Activated T-cell treated with anti-CD3 and anti-CD28 coated beads, Interleukin-2, amount 50 U/mL, for 1 hour (primary cell): Measurements from ENCODE around the gene CIROP.

ENCODE experiments used
- DNase-seq: peaks from one replicate; pipeline ENCODE4 v3.0.0-alpha.2; 2020

CIROP gene

GRCh38 chr14:23129759-23130316 lies 25.0 kb upstream of the CIROP start:
- no peak for DNase-seq

DNA sequence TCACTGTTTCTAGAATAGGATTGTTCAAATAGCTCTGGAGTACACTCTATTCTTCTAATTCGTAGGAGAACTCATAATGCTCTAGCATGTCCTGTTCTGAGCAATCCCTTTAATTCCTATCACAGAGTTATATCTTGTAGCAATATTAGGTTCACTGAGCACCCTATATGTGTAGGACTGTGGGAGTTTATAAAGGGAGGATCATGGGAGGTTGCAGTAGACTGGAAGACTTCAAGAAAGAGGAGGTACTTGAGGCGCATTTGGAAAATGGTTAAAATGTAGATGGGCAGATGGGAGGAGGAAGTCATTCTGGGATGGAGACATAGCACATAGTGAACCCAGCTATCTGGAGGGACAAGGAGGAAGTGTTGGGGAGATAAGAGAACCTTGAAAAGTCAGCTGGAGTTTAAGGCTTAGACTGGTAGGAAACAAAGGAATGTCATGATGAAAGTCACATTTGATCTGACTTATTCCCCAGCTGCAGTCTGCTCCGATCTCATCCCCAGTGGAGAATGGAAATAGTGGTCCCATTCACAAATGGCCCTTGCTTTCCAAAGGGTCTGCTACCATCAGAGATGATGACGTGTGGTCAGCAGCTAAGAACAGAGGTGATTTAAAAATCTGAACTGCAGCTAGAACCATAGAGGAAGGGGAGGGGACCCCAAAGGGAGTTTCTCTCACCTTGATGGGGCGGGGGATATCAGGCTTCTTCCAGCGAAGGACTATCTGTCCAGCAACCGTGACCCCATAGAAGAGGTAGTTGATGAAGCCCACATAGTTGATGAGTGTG lies 24.4 kb upstream of the CIROP start:
- no peak for DNase-seq

DNA sequence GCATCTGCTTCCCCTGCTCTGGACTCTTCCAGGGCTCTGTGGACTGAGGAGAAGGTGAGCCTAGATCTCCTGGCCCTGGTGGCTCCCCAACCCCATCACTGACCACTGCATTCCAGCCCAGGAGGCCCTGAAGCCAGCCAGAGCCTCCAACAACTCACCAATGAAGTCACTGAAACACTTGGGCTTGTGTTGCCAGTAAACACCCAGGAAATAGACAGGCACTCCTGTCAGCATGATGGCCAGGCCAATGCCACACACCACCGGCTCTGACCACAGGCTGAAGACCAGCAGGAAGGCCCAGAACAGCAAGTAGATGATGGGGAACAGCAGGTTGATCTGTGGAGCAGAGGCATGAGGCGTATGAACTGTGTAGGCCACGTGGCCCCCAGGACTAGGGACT lies 23.1 kb upstream of the CIROP start:
- DNase-seq: no peak

DNA sequence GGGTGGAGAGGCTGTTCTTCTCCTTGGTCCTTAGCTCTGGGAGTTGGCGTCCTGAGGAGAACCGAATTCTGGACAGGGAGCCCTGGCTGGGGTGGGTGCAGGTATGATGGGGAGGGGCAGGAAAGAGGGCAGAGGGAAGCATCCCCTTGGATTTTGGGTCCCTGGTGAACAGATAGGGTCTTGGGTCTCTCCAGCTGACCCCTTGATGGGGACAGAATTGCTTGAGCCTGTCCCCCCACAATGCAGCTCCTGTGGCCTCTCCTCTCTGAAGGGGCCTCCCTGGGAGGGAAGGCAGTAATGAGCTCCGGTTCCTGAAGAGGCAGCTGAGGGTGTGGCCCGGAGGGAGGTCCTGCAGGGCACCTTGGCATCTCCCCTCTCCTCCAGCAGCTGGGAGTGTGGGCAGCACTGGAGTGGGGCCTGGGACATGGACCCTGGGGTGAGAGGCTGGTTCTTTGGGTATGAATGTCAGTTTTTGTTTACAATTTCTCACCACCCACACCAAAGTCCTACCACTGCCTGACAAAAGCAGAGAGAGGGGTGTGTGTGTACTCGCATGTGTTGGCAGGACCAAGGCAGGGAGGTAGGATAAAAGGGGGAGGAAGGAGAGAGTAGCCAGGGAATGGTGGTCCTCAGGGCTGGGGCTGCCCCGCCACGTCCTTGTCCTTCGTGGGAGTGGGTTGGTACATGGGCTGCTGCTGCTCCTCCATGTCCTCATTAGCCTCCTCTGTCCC lies 21.9 kb upstream of the CIROP start:
- DNase-seq: no peak

DNA sequence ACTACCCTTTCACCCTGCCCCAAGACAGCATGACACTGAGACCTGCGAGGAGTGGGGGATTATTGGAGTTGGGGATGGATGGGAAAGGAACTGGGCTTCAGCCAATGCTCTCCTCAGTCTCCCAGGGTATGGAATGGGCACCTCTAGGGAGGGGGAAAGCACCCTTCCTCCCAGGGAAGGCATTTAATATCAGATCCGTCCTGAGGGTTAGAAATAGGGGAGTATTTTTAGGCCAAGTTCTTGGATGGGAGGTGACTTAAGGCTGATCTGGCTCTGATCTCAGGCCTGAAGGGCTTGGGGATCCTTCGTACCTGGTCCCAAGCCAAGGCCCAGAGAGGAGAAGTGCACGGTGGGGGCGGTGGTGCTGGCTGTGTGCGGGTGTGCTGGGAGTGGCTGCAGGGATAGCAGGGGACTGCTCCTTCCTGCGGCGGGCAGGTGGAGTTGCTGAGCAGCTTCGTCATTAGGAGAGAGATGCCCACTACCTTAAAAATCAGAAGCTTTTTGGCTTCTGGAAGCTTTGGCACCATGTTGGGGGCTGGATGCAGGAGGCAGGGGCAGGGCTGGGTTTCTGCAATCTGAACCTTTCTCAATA lies 21.2 kb upstream of the CIROP start:
- DNase-seq: no peak

DNA sequence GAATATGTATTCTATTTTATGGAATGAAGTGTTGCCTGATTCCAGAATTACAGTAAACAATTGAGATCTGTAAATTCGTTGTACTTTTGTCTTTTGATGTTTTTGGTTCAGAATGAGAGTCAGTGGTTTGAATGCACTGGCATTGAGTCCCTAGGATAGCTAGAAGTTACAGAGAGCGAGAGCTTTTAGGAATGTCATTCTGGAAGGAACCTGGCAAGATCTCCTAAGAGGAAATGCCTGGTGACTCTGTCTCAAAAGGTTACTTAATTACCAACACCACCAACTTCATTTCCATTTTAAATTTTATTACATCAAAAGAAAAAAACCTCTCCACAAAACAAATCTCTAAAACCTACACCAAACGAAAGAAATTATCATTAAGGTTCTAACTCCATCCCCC lies 20.2 kb upstream of the CIROP start:
- DNase-seq: no peak

GRCh38 chr14:23124337-23124954 lies 19.7 kb upstream of the CIROP start:
- DNase-seq: no peak

DNA sequence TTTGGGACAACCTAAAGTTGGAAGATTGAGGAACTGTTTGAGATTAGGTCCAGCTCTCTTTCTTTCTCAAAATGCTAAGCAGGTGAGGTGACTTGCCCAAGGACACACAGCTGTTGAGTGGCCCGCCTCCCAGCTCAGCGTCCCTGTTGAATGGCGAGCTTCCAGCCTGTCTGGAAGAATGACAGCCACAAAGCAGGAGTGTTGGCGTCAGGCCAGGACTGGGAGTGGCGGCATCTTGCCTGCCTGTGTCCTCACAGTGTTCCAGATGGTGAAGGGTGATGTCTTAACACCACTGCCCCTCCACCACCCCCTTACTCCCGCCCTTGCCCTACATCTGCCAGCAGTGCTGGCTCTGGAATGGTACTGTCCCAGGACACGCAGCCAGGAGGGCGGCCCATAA lies 18.6 kb upstream of the CIROP start:
- no peak for DNase-seq

GRCh38 chr14:23122086-23122485 lies 17.3 kb upstream of the CIROP start:
- DNase-seq: no peak

GRCh38 chr14:23121361-23121771 lies 16.6 kb upstream of the CIROP start:
- peak; percentile 23 for DNase-seq

- DNase-seq: peak; percentile 80
Observed at GRCh38 chr14:23120541-23121251, 15.9 kb upstream of the CIROP start.

- DNase-seq: peak; percentile 57
Observed at GRCh38 chr14:23119363-23120327, 14.9 kb upstream of the CIROP start.

GRCh38 chr14:23118506-23119362 lies 13.9 kb upstream of the CIROP start, which contains the start of gene CEBPE:
Gene CEBPE, minus strand, starts transcription at chr14:23119255. Its CDS starts 164 bp downstream, at chr14:23119091.
- no peak for DNase-seq

DNA sequence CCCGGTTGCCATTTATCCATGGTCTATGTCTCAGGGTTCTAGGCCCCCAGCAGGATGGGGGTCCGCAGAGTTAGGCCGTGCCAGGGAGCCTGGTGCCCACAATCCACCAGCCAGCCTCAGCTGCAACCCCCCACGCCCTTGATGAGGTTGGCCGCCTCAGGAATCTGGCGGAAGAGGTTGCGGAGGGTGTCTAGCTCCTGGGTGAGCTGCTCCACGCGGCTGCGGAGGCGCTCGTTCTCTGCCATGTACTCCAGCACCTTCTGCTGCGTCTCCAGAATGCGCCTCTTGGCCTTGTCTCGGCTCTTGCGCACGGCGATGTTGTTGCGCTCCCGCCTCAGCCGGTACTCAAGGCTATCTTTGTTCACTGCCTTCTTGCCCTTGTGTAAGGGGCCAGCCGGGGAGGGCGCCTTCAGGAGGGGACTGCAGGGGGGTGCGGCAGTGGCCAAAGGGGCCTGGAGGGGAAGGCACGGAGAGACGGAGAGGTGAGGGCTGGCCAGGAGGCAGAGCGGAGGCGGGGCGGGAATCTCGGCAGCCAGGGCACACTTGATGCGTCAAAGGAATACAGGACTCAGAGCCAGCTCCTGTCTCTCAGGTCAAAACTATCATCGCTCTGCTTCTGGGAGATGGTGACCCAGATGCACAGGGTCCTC lies 12.7 kb upstream of the CIROP start:
- no peak for DNase-seq

- DNase-seq: no peak
Observed at GRCh38 chr14:23115918-23116317, 11.1 kb upstream of the CIROP start.

DNA sequence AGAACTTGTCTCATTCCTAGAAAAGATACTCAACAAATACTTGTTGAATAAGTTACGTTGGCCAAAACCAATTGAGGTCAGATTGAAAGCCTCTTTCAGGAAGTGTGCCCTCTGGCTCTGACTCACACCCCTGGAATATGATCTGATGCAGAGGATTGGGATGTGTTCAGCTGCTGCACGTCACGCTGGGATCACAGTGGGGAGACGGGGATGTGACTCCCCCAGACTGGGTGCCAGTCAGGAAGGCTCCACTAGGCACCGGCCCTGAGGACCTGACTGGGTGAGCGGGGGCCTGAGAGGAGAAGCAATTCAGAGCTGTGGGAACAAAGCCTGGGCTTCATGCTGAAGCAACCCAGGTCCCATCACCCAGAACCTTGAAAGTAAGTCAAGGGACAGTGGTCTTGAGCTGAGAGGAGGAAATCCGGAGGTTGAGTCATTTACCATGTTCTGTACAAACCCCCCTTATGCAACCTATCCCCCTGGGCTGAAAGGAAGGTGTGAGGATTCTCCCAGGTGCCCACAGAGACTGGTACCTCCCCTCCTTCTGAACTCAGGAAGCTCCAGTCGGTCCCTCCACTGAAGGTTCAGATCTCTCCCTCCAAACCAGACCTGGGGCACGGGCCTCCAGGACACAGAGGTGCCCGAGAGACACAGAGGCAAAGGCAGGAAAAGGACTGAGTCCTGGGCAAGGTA lies 10.4 kb upstream of the CIROP start:
- DNase-seq: no peak

- no peak for DNase-seq
Observed at GRCh38 chr14:23114669-23115038, 9.9 kb upstream of the CIROP start.

DNA sequence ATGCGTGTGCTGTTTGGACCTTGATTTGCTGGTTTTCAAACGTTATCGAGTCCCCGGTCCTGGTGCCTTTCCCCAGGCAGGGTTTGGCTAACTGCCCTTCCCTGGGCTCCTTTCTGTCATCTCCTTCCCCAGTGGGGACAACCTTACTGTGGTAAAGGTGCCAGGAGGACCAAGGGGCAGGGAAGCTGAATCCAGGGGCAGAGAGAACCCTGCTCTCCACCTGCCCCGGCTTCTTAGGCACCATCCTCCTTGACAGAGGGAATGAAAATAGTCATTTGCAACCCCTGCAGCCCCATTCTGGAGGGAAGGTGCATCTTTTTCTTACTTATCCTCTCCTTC lies 9.3 kb upstream of the CIROP start:
- DNase-seq: no peak

- no peak for DNase-seq
Observed at GRCh38 chr14:23113431-23114119, 8.8 kb upstream of the CIROP start.
